Gastroesophageal sphincter (tissue), 3 donors: Measurements from ENCODE around the gene RABGAP1.

ENCODE experiments used
- POLR2A ChIP-seq, 2 donors: fragments of 450-650 bp; IDR thresholded peaks; one replicate each; pipeline ENCODE4 v1.6.1; 2017; ENCODE audit warnings: antibody characterized with exemption in 2 of 2, mild to moderate bottlenecking in 2 of 2, moderate library complexity in 1 of 2
- TF ChIP-seq, protein P1 (sequence below), 4 experiments: fragments of 200-600 bp in 2 of 4; fragments of 450-650 bp in 2 of 4; sonication (generic) in 1 of 4; IDR thresholded peaks; one replicate each; pipeline ENCODE4 v1.5.1; 2017 to 2019; ENCODE audit warnings: antibody characterized with exemption in 4 of 4, mild to moderate bottlenecking in 2 of 4, moderate library complexity in 2 of 4

DNA sequence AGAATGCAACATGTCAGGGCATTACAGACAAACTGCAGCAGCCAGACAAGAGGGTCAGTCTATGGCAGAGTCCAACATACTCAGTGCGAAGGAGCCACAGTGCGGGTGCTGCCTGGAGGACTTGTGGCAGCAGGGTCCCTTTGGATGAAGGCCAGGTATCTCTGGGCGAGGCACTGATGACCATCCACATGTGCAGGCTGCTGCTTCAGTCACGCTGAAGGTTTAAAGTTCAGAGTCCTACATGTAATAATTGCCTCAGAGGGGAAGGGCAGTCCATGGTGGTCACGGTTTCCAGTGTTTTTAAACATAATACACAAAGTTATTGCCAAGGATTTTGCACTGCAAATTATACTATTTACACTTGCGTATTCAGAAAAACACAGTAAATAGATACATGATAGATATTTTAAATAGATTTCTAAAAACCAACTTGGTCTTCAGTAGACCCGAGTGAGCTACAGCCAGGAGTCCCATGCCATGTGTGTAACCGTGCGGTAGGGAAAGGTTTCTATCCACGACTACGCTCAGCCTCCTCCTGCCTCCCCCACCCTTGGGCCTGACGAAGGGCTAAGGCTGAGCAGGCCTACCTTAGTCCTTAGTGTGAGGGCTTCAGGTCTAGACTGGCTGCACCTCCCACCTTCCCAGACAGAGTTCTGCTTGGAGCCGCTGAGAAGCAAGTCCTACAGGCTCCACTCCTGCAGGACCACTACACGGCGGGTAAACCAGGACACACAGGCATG, 168.9 kb downstream of the RABGAP1 start:
- TF ChIP-seq, protein P1, sequence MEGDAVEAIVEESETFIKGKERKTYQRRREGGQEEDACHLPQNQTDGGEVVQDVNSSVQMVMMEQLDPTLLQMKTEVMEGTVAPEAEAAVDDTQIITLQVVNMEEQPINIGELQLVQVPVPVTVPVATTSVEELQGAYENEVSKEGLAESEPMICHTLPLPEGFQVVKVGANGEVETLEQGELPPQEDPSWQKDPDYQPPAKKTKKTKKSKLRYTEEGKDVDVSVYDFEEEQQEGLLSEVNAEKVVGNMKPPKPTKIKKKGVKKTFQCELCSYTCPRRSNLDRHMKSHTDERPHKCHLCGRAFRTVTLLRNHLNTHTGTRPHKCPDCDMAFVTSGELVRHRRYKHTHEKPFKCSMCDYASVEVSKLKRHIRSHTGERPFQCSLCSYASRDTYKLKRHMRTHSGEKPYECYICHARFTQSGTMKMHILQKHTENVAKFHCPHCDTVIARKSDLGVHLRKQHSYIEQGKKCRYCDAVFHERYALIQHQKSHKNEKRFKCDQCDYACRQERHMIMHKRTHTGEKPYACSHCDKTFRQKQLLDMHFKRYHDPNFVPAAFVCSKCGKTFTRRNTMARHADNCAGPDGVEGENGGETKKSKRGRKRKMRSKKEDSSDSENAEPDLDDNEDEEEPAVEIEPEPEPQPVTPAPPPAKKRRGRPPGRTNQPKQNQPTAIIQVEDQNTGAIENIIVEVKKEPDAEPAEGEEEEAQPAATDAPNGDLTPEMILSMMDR (IDR thresholded peaks at IDR 0.05), result no peak
- no peak for TF ChIP-seq POLR2A (IDR thresholded peaks at IDR 0.05)
